ENCODE data around the gene C15orf40. TPM values are rescaled to one million over a fixed set of nuclear protein-coding genes. Genes with fewer than 3 reads are reported as not detected.

C15orf40 gene
- total and polyA plus RNA-seq, 2 experiments from 2014 or later: 12.2 to 29.1 TPM

DNA sequence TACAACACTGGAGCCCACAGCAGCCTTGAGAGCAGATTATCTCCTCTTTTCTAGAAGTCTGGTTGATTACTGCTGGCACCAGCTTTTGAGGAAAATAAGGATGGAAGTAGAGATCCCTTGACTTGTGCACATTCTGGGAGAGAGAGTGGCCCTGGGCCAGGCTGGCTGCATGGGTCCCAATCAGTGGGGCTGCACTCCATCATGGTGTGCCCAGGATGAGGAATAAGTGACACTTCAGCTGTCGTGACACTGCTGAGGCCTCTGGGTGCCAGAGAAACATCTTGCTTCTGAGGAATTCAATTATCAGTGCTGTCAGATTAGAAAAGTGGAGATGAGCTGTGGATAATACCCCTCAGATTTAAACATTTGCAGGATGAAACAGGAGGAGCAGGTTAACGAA is 16.4 kb downstream of the C15orf40 start:
- WGBS (ENCODE audit: low lambda C conversion rate, missing lambda C conversion rate): 87% methylated on average over 2 of the region's 2 CpGs
- Histone ChIP-seq H3K27me3 (no peaks in the 10 kb centered on the region), H3K4me3 (no peak overlapping the region), H3K36me3 (replicated peaks; ENCODE audit: insufficient read depth, low read depth) (no peaks in the 10 kb centered on the region), H3K9me2 (replicated peaks; ENCODE audit: insufficient read depth) (no peaks in the 10 kb centered on the region), H2AFZ (no peak overlapping the region), H3K9me3 (ENCODE audit: low read depth) (no peaks in the 10 kb centered on the region), H3K27ac (no peak overlapping the region), H3K79me2 (no peaks in the 10 kb centered on the region), H3K4me2 (no peak overlapping the region), H4K20me1 (ENCODE audit: insufficient read depth, poor library complexity, severe bottlenecking) (no peaks in the 10 kb centered on the region), H3K4me1 (ENCODE audit: insufficient read depth) (no peaks in the 10 kb centered on the region)
- no peak for DNase-seq (ENCODE audit: low spot score)
- TF ChIP-seq, protein P1, sequence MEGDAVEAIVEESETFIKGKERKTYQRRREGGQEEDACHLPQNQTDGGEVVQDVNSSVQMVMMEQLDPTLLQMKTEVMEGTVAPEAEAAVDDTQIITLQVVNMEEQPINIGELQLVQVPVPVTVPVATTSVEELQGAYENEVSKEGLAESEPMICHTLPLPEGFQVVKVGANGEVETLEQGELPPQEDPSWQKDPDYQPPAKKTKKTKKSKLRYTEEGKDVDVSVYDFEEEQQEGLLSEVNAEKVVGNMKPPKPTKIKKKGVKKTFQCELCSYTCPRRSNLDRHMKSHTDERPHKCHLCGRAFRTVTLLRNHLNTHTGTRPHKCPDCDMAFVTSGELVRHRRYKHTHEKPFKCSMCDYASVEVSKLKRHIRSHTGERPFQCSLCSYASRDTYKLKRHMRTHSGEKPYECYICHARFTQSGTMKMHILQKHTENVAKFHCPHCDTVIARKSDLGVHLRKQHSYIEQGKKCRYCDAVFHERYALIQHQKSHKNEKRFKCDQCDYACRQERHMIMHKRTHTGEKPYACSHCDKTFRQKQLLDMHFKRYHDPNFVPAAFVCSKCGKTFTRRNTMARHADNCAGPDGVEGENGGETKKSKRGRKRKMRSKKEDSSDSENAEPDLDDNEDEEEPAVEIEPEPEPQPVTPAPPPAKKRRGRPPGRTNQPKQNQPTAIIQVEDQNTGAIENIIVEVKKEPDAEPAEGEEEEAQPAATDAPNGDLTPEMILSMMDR (IDR thresholded peaks at IDR 0.05; ENCODE audit: poor library complexity): no peak
- TF ChIP-seq EZH2 (IDR thresholded peaks at IDR 0.05; ENCODE audit: borderline replicate concordance): no peak
- TF ChIP-seq EZH2phosphoT487 (IDR thresholded peaks at IDR 0.05; ENCODE audit: low read depth, severe bottlenecking, unreplicated experiment): no peak

DNA sequence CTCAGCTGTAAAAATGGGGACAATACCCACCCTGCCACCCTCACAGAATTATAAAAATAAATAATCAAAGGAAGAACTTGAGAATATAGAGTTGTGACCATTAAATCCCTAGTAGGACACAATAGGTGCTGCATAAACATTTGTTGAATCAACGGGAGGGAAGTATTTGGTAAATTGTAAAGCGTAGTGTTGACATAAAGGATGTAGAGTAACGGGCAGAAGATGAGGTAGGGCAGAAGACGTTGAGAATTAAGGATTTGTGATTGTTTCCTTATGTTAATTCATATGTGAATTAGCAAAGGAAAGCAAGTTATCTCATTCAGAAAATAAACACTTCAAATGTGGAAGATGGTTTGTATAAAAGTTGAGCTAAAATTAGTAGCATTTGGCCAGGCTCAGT is 18.3 kb downstream of the C15orf40 start:
- no peak for DNase-seq (ENCODE audit: low spot score)
- TF ChIP-seq EZH2 (IDR thresholded peaks at IDR 0.05; ENCODE audit: borderline replicate concordance): no peak
- TF ChIP-seq, protein P1 (IDR thresholded peaks at IDR 0.05; ENCODE audit: poor library complexity): no peak
- TF ChIP-seq EZH2phosphoT487 (IDR thresholded peaks at IDR 0.05; ENCODE audit: low read depth, severe bottlenecking, unreplicated experiment): no peak

DNA sequence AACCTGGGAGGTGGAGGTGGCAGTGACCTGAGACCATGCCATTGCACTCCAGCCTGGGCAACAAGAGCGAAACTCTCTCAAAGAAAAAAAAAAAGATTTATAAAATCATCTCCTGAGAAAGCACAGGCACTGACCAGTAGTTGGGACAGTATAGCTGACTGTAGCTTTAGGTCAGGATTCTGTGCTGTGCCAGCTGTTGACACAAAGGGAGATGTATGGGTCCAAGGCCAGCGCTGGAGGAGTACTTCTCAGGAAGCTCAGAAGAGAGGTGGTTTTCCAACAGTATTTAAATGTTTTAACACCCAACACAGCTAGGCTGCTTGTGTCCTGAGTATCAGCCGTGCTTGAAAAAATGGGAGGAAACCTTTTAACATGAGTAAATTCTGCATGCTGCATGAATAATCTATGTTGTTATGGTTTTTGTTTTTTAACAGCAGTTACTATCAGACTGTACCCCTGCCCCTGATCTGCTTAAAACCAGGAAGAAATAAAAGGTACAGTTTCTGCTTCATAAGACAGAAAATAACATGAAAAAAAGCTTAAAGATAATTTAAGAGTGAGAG is 18.9 kb downstream of the C15orf40 start:
- no peak overlapping the region for H2AFZ ChIP-seq
- H4K20me1 ChIP-seq (ENCODE audit: insufficient read depth, poor library complexity, severe bottlenecking): no peaks in the 10 kb centered on the region
- H3K27me3 ChIP-seq: no peaks in the 10 kb centered on the region
- TF ChIP-seq EZH2phosphoT487 (IDR thresholded peaks at IDR 0.05; ENCODE audit: low read depth, severe bottlenecking, unreplicated experiment) (no peak), EZH2 (IDR thresholded peaks at IDR 0.05; ENCODE audit: borderline replicate concordance) (no peak)
- TF ChIP-seq, protein P1 (IDR thresholded peaks at IDR 0.05; ENCODE audit: poor library complexity): no peak
- H3K9me2 ChIP-seq (replicated peaks; ENCODE audit: insufficient read depth): no peaks in the 10 kb centered on the region
- 93% methylated on average over 3 of the region's 3 CpGs for WGBS (ENCODE audit: low lambda C conversion rate, missing lambda C conversion rate)
- peaks cover under 1% of the 10 kb centered on the region for H3K4me1 ChIP-seq (ENCODE audit: insufficient read depth)
- no peaks in the 10 kb centered on the region for H3K36me3 ChIP-seq (replicated peaks; ENCODE audit: insufficient read depth, low read depth)
- H3K4me3 ChIP-seq: no peak overlapping the region
- H3K79me2 ChIP-seq: peaks cover 7% of the 10 kb centered on the region
- no peak overlapping the region for H3K4me2 ChIP-seq
- no peak for DNase-seq (ENCODE audit: low spot score)
- H3K9me3 ChIP-seq (ENCODE audit: low read depth): no peaks in the 10 kb centered on the region
- no peak overlapping the region for H3K27ac ChIP-seq

More for the DNA sequence above, 18.3 kb downstream of the C15orf40 start:
- no peaks in the 10 kb centered on the region for H3K9me2 ChIP-seq (replicated peaks; ENCODE audit: insufficient read depth)
- no peaks in the 10 kb centered on the region for H3K9me3 ChIP-seq (ENCODE audit: low read depth)
- H2AFZ ChIP-seq: no peak overlapping the region
- no peaks in the 10 kb centered on the region for H4K20me1 ChIP-seq (ENCODE audit: insufficient read depth, poor library complexity, severe bottlenecking)
- H3K27me3 ChIP-seq: no peaks in the 10 kb centered on the region
- peaks cover 2% of the 10 kb centered on the region for H3K79me2 ChIP-seq
- H3K36me3 ChIP-seq (replicated peaks; ENCODE audit: insufficient read depth, low read depth): no peaks in the 10 kb centered on the region
- no peak overlapping the region for H3K4me2 ChIP-seq
- WGBS (ENCODE audit: low lambda C conversion rate, missing lambda C conversion rate): 54% methylated on average over 4 of the region's 4 CpGs
- H3K4me3 ChIP-seq: no peak overlapping the region
- no peak overlapping the region for H3K27ac ChIP-seq
- H3K4me1 ChIP-seq (ENCODE audit: insufficient read depth): no peaks in the 10 kb centered on the region
